PC-9 (cell line): ENCODE data around the gene UBALD2. TPM values are rescaled to one million over a fixed set of nuclear protein-coding genes. Genes with fewer than 3 reads are reported as not detected.
"Not testable (repeated sequence)": the region's sequence is repeated elsewhere in the genome, so short reads cannot be mapped to it uniquely, and the experiment has no call there.

Source experiments
- BruUV-seq: library from RNA; stranded (reverse); fragments of 400-500 nt; replicated peaks from 2 replicates; lab custom pipeline; 2021; lab: Mats Ljungman, UMichigan
- CTCF ChIA-PET: fragments of 300-600 bp; sonication (Branson Sonifier 250); formaldehyde crosslinking; loops from one replicate; lab custom pipeline; 2022; ENCODE audit warnings: antibody characterized with exemption; lab: Charles Lee
- POLR2A ChIA-PET: fragments of 300-600 bp; sonication (Branson Sonifier 250); formaldehyde crosslinking; loops from one replicate; lab custom pipeline; 2022; ENCODE audit warnings: antibody characterized with exemption; ENCODE audit not compliant: unreplicated experiment; lab: Charles Lee
- DNase-seq, 2 experiments: peaks; one replicate each; pipeline versions ENCODE4 v3.0.0 to v3.0.0-alpha.2; 2015 to 2022; ENCODE audit warnings: mixed read lengths in 1 of 2
- H2AFZ ChIP-seq: fragments of 200-600 bp; sonication (generic); 2 replicates; pipeline ENCODE4 v1.8.1; 2017; ENCODE audit warnings: antibody characterized with exemption
- H3F3A ChIP-seq: fragments of 200-600 bp; sonication (generic); 2 replicates; pipeline ENCODE4 v1.8.1; 2017; ENCODE audit warnings: antibody characterized with exemption, mild to moderate bottlenecking, low read depth; ENCODE audit not compliant: insufficient read depth
- H3K27ac ChIP-seq: fragments of 200-600 bp; sonication (generic); 2 replicates; pipeline ENCODE4 v1.6.1; 2016; ENCODE audit warnings: mixed run types
- H3K27me3 ChIP-seq: fragments of 200-600 bp; sonication (generic); 2 replicates; pipeline ENCODE4 v1.6.1; 2016; ENCODE audit warnings: low read depth, mixed run types; ENCODE audit not compliant: insufficient read depth
- H3K36me3 ChIP-seq: fragments of 200-600 bp; sonication (generic); 2 replicates; pipeline ENCODE4 v1.6.1; 2016; ENCODE audit warnings: low read depth, mixed run types
- H3K4me1 ChIP-seq: fragments of 200-600 bp; sonication (generic); replicated peaks from 2 replicates; pipeline ENCODE4 v1.6.1; 2016; ENCODE audit warnings: mixed run types; ENCODE audit not compliant: insufficient read depth
- H3K4me2 ChIP-seq: fragments of 200-600 bp; sonication (generic); 2 replicates; pipeline ENCODE4 v1.6.1; 2017; ENCODE audit warnings: mixed run types
- H3K4me3 ChIP-seq: fragments of 200-600 bp; sonication (generic); 2 replicates; pipeline ENCODE4 v1.6.1; 2016; ENCODE audit warnings: mixed run types
- H3K79me2 ChIP-seq: fragments of 200-600 bp; sonication (generic); 2 replicates; pipeline ENCODE4 v1.6.1; 2017; ENCODE audit warnings: low read depth, mixed run types
- H3K9me2 ChIP-seq: fragments of 200-600 bp; sonication (generic); 2 replicates; pipeline ENCODE4 v1.8.1; 2017; ENCODE audit warnings: mild to moderate bottlenecking; ENCODE audit not compliant: insufficient read depth
- H3K9me3 ChIP-seq: fragments of 200-600 bp; sonication (generic); 2 replicates; pipeline ENCODE4 v1.8.1; 2016; ENCODE audit warnings: low read depth; ENCODE audit not compliant: insufficient read depth
- H4K20me1 ChIP-seq: fragments of 200-600 bp; sonication (generic); 2 replicates; pipeline ENCODE4 v1.8.1; 2017; ENCODE audit not compliant: insufficient read depth
- CTCF ChIP-seq: fragments of 200-600 bp; sonication (generic); conservative IDR thresholded peaks from 2 replicates; pipeline ENCODE4 v1.6.1; 2017; ENCODE audit warnings: mixed run types, antibody characterized with exemption, mild to moderate bottlenecking, moderate library complexity
- EZH2 ChIP-seq: fragments of 200-600 bp; sonication (generic); IDR thresholded peaks from 2 replicates; pipeline ENCODE4 v1.8.0; 2017; ENCODE audit warnings: antibody characterized with exemption, low read depth
- intact Hi-C: fragments of 100-400 bp; cut with micrococcal nuclease; formaldehyde crosslinking; loops from one replicate; pipeline ENCODE4 v1.10.0; 2022; ENCODE audit not compliant: unreplicated experiment
- total RNA-seq: library from RNA; stranded (reverse); gene quantifications from 2 replicates; pipeline ENCODE4 v1.2.3, GENCODE V29; 2021

Gene UBALD2
- total RNA-seq, 1 experiment from 2014 or later = 134 TPM

GRCh38 chr17:76241204-76241538 is 24.0 kb upstream of the UBALD2 start:
- DNase-seq = no peak
- TSS peak; percentile 86 for BruUV-seq
- Histone ChIP-seq H3K36me3 (no peaks in the 10 kb centered on the region), H3K9me2 (no peaks in the 10 kb centered on the region), H2AFZ (peak overlapping the region; percentile 90), H3K27ac (no peak overlapping the region), H3K27me3 (no peaks in the 10 kb centered on the region), H3K4me3 (peak overlapping the region; percentile 85), H3K79me2 (no peaks in the 10 kb centered on the region), H3F3A (peaks cover 12% of the 10 kb centered on the region), H3K9me3 (no peaks in the 10 kb centered on the region), H4K20me1 (no peaks in the 10 kb centered on the region), H3K4me1 (peaks cover 17% of the 10 kb centered on the region), H3K4me2 (peak overlapping the region; percentile 80)
- POLR2A ChIA-PET = interaction anchor here (0.7 kb wide), 1 partner anchor 461 kb away, joined by 3 read pairs; no protein-coding TSS in a partner anchor
- no peak for TF ChIP-seq CTCF
- CTCF ChIA-PET = interaction anchor here (0.6 kb wide), 1 partner anchor 39 kb away, joined by 18 read pairs; no protein-coding TSS in a partner anchor
- intact Hi-C loops = no loop called here

- intact Hi-C loops = no loop called here
- Histone ChIP-seq H3F3A (peaks cover 13% of the 10 kb centered on the region), H3K9me3 (no peaks in the 10 kb centered on the region), H2AFZ (peak overlapping the region; percentile 90; the same call in 1 of the 2 replicates), H3K9me2 (no peaks in the 10 kb centered on the region), H3K27ac (no peak overlapping the region), H4K20me1 (no peaks in the 10 kb centered on the region), H3K4me3 (peak overlapping the region; percentile 85), H3K4me2 (peak overlapping the region; percentile 80), H3K4me1 (peaks cover 23% of the 10 kb centered on the region), H3K79me2 (no peaks in the 10 kb centered on the region), H3K36me3 (no peaks in the 10 kb centered on the region), H3K27me3 (no peaks in the 10 kb centered on the region)
- TF ChIP-seq CTCF = no peak
- TF ChIP-seq EZH2 = no peak
- DNase-seq = no peak
- CTCF ChIA-PET = no interaction called here
- POLR2A ChIA-PET = no interaction called here
- no TSS peak for BruUV-seq
These were observed 23.4 kb upstream of the UBALD2 start for GRCh38 chr17:76241691-76242255.

GRCh38 chr17:76243826-76244679 is 21.1 kb upstream of the UBALD2 start:
- Histone ChIP-seq H2AFZ (no peak overlapping the region), H3K9me3 (no peaks in the 10 kb centered on the region), H3K4me2 (no peak overlapping the region), H3F3A (peaks cover 8% of the 10 kb centered on the region), H3K27ac (no peak overlapping the region), H3K27me3 (no peaks in the 10 kb centered on the region), H3K4me3 (no peak overlapping the region), H3K79me2 (no peaks in the 10 kb centered on the region), H3K36me3 (no peaks in the 10 kb centered on the region), H3K9me2 (no peaks in the 10 kb centered on the region), H3K4me1 (peaks cover 27% of the 10 kb centered on the region), H4K20me1 (no peaks in the 10 kb centered on the region)
- TF ChIP-seq CTCF (no peak), EZH2 (no peak)
- no peak for DNase-seq
- BruUV-seq = no TSS peak
- CTCF ChIA-PET = interaction anchor here (0.5 to 1.2 kb wide), 4 partner anchors 35 to 247 kb away, joined by 3 to 9 read pairs (median 4); no protein-coding TSS in a partner anchor
- POLR2A ChIA-PET = no interaction called here
- intact Hi-C loops = no loop called here

- H2AFZ ChIP-seq, H4K20me1 ChIP-seq, H3K27ac ChIP-seq, intact Hi-C loops, H3K36me3 ChIP-seq, H3K9me2 ChIP-seq, CTCF ChIA-PET, H3K79me2 ChIP-seq, H3K9me3 ChIP-seq, H3K4me2 ChIP-seq, H3K4me3 ChIP-seq, H3K27me3 ChIP-seq, BruUV-seq, POLR2A ChIA-PET, DNase-seq, H3F3A ChIP-seq: not testable (repeated sequence)
- peaks cover 27% of the 10 kb centered on the region for H3K4me1 ChIP-seq
These were observed 20.4 kb upstream of the UBALD2 start for GRCh38 chr17:76244721-76245120.
